Measurements from ENCODE around the gene MC1R. TPM values are rescaled to one million over a fixed set of nuclear protein-coding genes. Genes with fewer than 3 reads are reported as not detected.

Gene MC1R
- total RNA-seq, 1 experiment from 2014 or later: 3.8 TPM

GRCh38 chr16:89919535-89920406, 1.1 kb downstream of the MC1R start:
- Mint-ChIP-seq H3K27me3 (ENCODE audit: low read depth) (peaks cover 36% of the 10 kb centered on the region), H3K4me3 (no peak overlapping the region; the same call in 1 of the 2 replicates), H3K4me1 (peaks cover 19% of the 10 kb centered on the region), H3K9me3 (no peaks in the 10 kb centered on the region), H3K27ac (no peak overlapping the region), H3K36me3 (no peaks in the 10 kb centered on the region)
- TF ChIP-seq ATF3 (CRISPR knock-in tag; conservative IDR thresholded peaks at IDR 0.05): 0 out of 2 replicates have a peak, but pooled peaks have one; percentile 13
- TF ChIP-seq CDX4 (CRISPR knock-in tag; IDR thresholded peaks at IDR 0.05; ENCODE audit: borderline replicate concordance): no peak
- DNase-seq (ENCODE audit: low spot score) (no peak), ATAC-seq (no peak)
- POLR2A ChIA-PET: no interaction called here
- CTCF ChIA-PET: interaction anchor here (1.4 to 2.1 kb wide), 2 partner anchors 10 to 219 kb away, joined by 4 to 29 read pairs; no protein-coding TSS in a partner anchor

GRCh38 chr16:89920723-89921122, 2.1 kb downstream of the MC1R start:
- no peak overlapping the region; the same call in 1 of the 2 replicates for H3K4me3 Mint-ChIP-seq
- H3K9me3 Mint-ChIP-seq: no peaks in the 10 kb centered on the region
- ATAC-seq (no peak), DNase-seq (ENCODE audit: low spot score) (no peak)
- no peak for TF ChIP-seq GRHL2 (CRISPR knock-in tag; IDR thresholded peaks at IDR 0.05; ENCODE audit: insufficient replicate concordance, severe bottlenecking)
- no peak for TF ChIP-seq ZNF423 (CRISPR knock-in tag; IDR thresholded peaks at IDR 0.05)
- TF ChIP-seq CREM (CRISPR knock-in tag; IDR thresholded peaks at IDR 0.05): no peak
- TF ChIP-seq ZNF121 (CRISPR knock-in tag; IDR thresholded peaks at IDR 0.05): no peak
- no peak for TF ChIP-seq NR2C2 (CRISPR knock-in tag; IDR thresholded peaks at IDR 0.05)
- ChIA-PET POLR2A (no interaction called here), CTCF (interaction anchor here (5.7 kb wide), 1 partner anchor 11 kb away, joined by 70 read pairs; no protein-coding TSS in a partner anchor)
- H3K27me3 Mint-ChIP-seq (ENCODE audit: low read depth): peaks cover 36% of the 10 kb centered on the region
- H3K36me3 Mint-ChIP-seq: no peaks in the 10 kb centered on the region
- peaks cover 19% of the 10 kb centered on the region for H3K4me1 Mint-ChIP-seq
- H3K27ac Mint-ChIP-seq: no peak overlapping the region

GRCh38 chr16:89921131-89921701, 2.6 kb downstream of the MC1R start:
- Mint-ChIP-seq H3K4me3 (peak overlapping the region; percentile 88), H3K4me1 (peaks cover 19% of the 10 kb centered on the region), H3K27ac (no peak overlapping the region), H3K36me3 (no peaks in the 10 kb centered on the region), H3K27me3 (ENCODE audit: low read depth) (peaks cover 36% of the 10 kb centered on the region), H3K9me3 (no peaks in the 10 kb centered on the region)
- CTCF ChIA-PET: interaction anchor here (0.9 to 5.7 kb wide), 5 partner anchors 11 to 364 kb away, joined by 3 to 70 read pairs (median 6); partner anchors contain the start of gene DEF8
- DNase-seq (ENCODE audit: low spot score): no peak
- no peak for TF ChIP-seq STAT6 (CRISPR knock-in tag; conservative IDR thresholded peaks at IDR 0.05; ENCODE audit: low read depth)
- TF ChIP-seq ZNF317 (CRISPR knock-in tag; IDR thresholded peaks at IDR 0.05; ENCODE audit: borderline replicate concordance, low read depth): no peak
- no peak for TF ChIP-seq ATF2 (CRISPR knock-in tag; IDR thresholded peaks at IDR 0.05; ENCODE audit: borderline replicate concordance, low read depth)
- TF ChIP-seq SP1 (CRISPR knock-in tag; conservative IDR thresholded peaks at IDR 0.05): no peak
- peak; percentile 54; the same call in 1 of the 2 replicates for TF ChIP-seq USF2 (CRISPR knock-in tag; IDR thresholded peaks at IDR 0.05)
- no peak for ATAC-seq
- POLR2A ChIA-PET: interaction anchor here (2.8 kb wide), 1 partner anchor 11 kb away, joined by 14 read pairs; no protein-coding TSS in a partner anchor

Measured in WTC11 (cell line).